Neural cell (in vitro differentiated cells): Measurements from ENCODE around the gene AGAP2.

Source experiments
- EP300 ChIP-seq: fragments of 450-650 bp; conservative IDR thresholded peaks from 2 replicates; pipeline ENCODE4 v1.6.1; 2014; ENCODE audit warnings: antibody characterized with exemption, mild to moderate bottlenecking, moderate library complexity; ENCODE audit not compliant: poor library complexity, severe bottlenecking
- EZH2 ChIP-seq: fragments of 200-600, 300-800 bp; shearing (Covaris generic), sonication (generic); IDR thresholded peaks from 2 replicates; pipeline ENCODE4 v1.6.1; 2014; ENCODE audit warnings: antibody characterized with exemption, low read length, borderline replicate concordance, mild to moderate bottlenecking; ENCODE audit not compliant: insufficient read depth, poor library complexity, severe bottlenecking
- REST ChIP-seq: IDR thresholded peaks from 2 replicates; pipeline ENCODE4 v1.6.1; 2012; ENCODE audit warnings: borderline replicate concordance
- TF ChIP-seq, protein P1 (sequence below): fragments of 450-650 bp; IDR thresholded peaks from 2 replicates; pipeline ENCODE4 v1.5.1; 2014; ENCODE audit warnings: antibody characterized with exemption, mild to moderate bottlenecking, moderate library complexity; ENCODE audit not compliant: poor library complexity, severe bottlenecking

DNA sequence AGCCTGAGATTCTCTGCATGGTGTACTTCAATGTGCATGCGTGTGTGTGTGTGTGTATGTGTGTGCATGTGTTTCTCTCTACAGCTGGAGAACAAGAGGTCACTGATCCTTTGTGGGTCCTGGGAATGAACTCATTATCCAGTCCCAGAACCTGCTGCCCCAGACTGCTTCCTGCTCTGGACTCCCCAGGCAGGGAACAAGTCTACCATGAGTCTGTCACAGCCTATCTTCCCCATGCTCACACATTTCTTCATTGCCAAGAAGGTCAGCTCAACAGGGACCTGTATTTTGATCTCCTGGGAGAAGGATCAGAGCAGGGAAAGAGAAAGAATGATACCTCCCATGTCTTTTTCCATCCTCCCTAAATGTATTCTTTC, 2.9 kb upstream of the AGAP2 start:
- TF ChIP-seq, protein P1, sequence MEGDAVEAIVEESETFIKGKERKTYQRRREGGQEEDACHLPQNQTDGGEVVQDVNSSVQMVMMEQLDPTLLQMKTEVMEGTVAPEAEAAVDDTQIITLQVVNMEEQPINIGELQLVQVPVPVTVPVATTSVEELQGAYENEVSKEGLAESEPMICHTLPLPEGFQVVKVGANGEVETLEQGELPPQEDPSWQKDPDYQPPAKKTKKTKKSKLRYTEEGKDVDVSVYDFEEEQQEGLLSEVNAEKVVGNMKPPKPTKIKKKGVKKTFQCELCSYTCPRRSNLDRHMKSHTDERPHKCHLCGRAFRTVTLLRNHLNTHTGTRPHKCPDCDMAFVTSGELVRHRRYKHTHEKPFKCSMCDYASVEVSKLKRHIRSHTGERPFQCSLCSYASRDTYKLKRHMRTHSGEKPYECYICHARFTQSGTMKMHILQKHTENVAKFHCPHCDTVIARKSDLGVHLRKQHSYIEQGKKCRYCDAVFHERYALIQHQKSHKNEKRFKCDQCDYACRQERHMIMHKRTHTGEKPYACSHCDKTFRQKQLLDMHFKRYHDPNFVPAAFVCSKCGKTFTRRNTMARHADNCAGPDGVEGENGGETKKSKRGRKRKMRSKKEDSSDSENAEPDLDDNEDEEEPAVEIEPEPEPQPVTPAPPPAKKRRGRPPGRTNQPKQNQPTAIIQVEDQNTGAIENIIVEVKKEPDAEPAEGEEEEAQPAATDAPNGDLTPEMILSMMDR = no peak
- TF ChIP-seq EP300 (peak; percentile 4), REST (no peak), EZH2 (no peak)
